HepG2 (cell line): ENCODE measurements around the gene PPM1F. TPM values are rescaled to one million over a fixed set of nuclear protein-coding genes. Genes with fewer than 3 reads are reported as not detected.
A peak's percentile ranks its signal among the peaks of the same experiment; 100 is the strongest.

Source experiments
- ISX ChIP-seq: sonication (generic); formaldehyde crosslinking; conservative IDR thresholded peaks from 2 replicates; pipeline ENCODE4 v1.5.0; 2020; ENCODE audit warnings: missing genetic modification reagents
- SMARCC2 ChIP-seq: fragments of 450-650 bp; IDR thresholded peaks from 2 replicates; pipeline ENCODE4 v1.6.1; 2017; ENCODE audit warnings: antibody characterized with exemption, mild to moderate bottlenecking
- ZBTB46 ChIP-seq: sonication (generic); formaldehyde crosslinking; IDR thresholded peaks from 2 replicates; pipeline ENCODE4 v1.4.0; 2020; ENCODE audit warnings: mild to moderate bottlenecking, missing genetic modification reagents, borderline replicate concordance
- ZFP62 ChIP-seq: sonication (generic); formaldehyde crosslinking; IDR thresholded peaks from 2 replicates; pipeline ENCODE4 v1.4.0; 2020; ENCODE audit warnings: missing genetic modification reagents
- ZNF614 ChIP-seq: IDR thresholded peaks from 2 replicates; pipeline ENCODE4 v1.6.1; 2018; ENCODE audit warnings: missing biosample characterization, missing genetic modification reagents, inconsistent platforms, borderline replicate concordance
- ZNF687 ChIP-seq: sonication (generic); formaldehyde crosslinking; IDR thresholded peaks from 2 replicates; pipeline ENCODE4 v1.5.1; 2020; ENCODE audit warnings: mild to moderate bottlenecking, missing genetic modification reagents, moderate library complexity
- ZNF720 ChIP-seq: sonication (generic); formaldehyde crosslinking; IDR thresholded peaks from 2 replicates; pipeline ENCODE4 v1.4.0; 2020; ENCODE audit warnings: missing genetic modification reagents
- ZSCAN30 ChIP-seq: sonication (generic); formaldehyde crosslinking; IDR thresholded peaks from 2 replicates; pipeline ENCODE4 v1.5.0; 2020; ENCODE audit warnings: mild to moderate bottlenecking, missing genetic modification reagents
- polyA plus RNA-seq, 8 experiments: library from polyadenylated mRNA; depleted of rRNA in 3 of 8; stranded (reverse) in 7 of 8; unstranded in 1 of 8; fragments of >200 nt; fragmentation: Illumina TruSeq in 4 of 8; extraction: Trizol in 4 of 8; gene quantifications; 2 replicates each; pipeline versions ENCODE4 v1.2.1 to v1.2.3, GENCODE V29; 2011 to 2016; ENCODE audit warnings: low read depth in 4 of 8, missing spikeins in 1 of 8, mixed read lengths in 1 of 8; ENCODE audit not compliant: insufficient read depth in 1 of 8
- total RNA-seq, 5 experiments: library from RNA; depleted of rRNA; stranded (reverse); fragments of >200 nt; fragmentation: Illumina TruSeq; extraction: Trizol; gene quantifications; 2 replicates each; pipeline ENCODE4 v1.2.3, GENCODE V29; 2016; ENCODE audit warnings: low read depth in 1 of 5

Gene PPM1F
- total and polyA plus RNA-seq, 2 of the 13 experiments (the other 11 are each of a cell fraction or from before 2014, with no cell fraction given): 11.0 to 19.6 TPM

GRCh38 chr22:21982338-21982965 lies 29.8 kb upstream of the PPM1F start, which contains the start of gene TOP3B (continued):
- TF ChIP-seq ZNF687 (CRISPR knock-in tag): peak; percentile 85
- TF ChIP-seq SMARCC2: no peak
- TF ChIP-seq ZBTB46: no peak
- TF ChIP-seq ZSCAN30 (CRISPR knock-in tag): no peak
- TF ChIP-seq ZNF614 (CRISPR knock-in tag): peak; percentile 96; the same call in 1 of the 2 replicates
- TF ChIP-seq ZFP62: 0 out of 2 replicates have a peak, but pooled peaks have one; percentile 68
- TF ChIP-seq ISX: 0 out of 2 replicates have a peak, but pooled peaks have one; percentile 66
- TF ChIP-seq ZNF720 (CRISPR knock-in tag): 0 out of 2 replicates have a peak, but pooled peaks have one; percentile 57
- TF ChIP-seq, all 625 proteins: peak for 383
